Cardiac muscle cell (in vitro differentiated cells and primary cell): ENCODE measurements around the gene RASSF8. TPM values are rescaled to one million over a fixed set of nuclear protein-coding genes. Genes with fewer than 3 reads are reported as not detected.

Experiments
- DNase-seq, 2 donors: peaks; one replicate each; pipeline versions ENCODE4 v3.0.0 to v3.0.0-alpha.2; 2010 to 2017; ENCODE audit warnings: low read depth in 1 of 2, low spot score in 1 of 2
- H3K27ac ChIP-seq: fragments of 200-600 bp; sonication (generic); 2 replicates; pipeline ENCODE4 v1.5.1; 2016
- H3K27me3 ChIP-seq: fragments of 200-600 bp; sonication (generic); 2 replicates; pipeline ENCODE4 v1.6.0; 2016; ENCODE audit warnings: control low read depth
- H3K36me3 ChIP-seq: fragments of 200-600 bp; sonication (generic); 2 replicates; pipeline ENCODE4 v1.5.1; 2016; ENCODE audit warnings: control low read depth
- H3K4me1 ChIP-seq: fragments of 200-600 bp; sonication (generic); 2 replicates; pipeline ENCODE4 v1.8.1; 2017; ENCODE audit warnings: low read depth, mild to moderate bottlenecking, mixed run types
- H3K4me3 ChIP-seq: fragments of 200-600 bp; sonication (generic); 2 replicates; pipeline ENCODE4 v1.5.1; 2016; ENCODE audit warnings: mild to moderate bottlenecking
- H3K9me3 ChIP-seq: fragments of 200-600 bp; sonication (generic); 2 replicates; pipeline ENCODE4 v1.5.1; 2017; ENCODE audit warnings: low read depth, mild to moderate bottlenecking, control low read depth
- CTCF ChIP-seq: IDR thresholded peaks from 2 replicates; pipeline ENCODE4 v1.5.1; 2012; ENCODE audit warnings: low read depth, mild to moderate bottlenecking, low read length
- polyA plus RNA-seq: library from polyadenylated mRNA; unstranded; fragments of >200 nt; fragmentation: Nextera tagmentation; extraction: Ambion mirVana; gene quantifications from 2 replicates; pipeline ENCODE4 v1.2.1, GENCODE V29; 2016
- total RNA-seq: library from RNA; depleted of rRNA; stranded (reverse); fragments of >200 nt; gene quantifications from 2 replicates; pipeline ENCODE4 v1.2.3, GENCODE V29; 2016

Gene RASSF8
- total and polyA plus RNA-seq, 2 experiments from 2014 or later = 25.2 to 56.4 TPM

- Histone ChIP-seq H3K27ac (no peak overlapping the region), H3K9me3 (no peaks in the 10 kb centered on the region), H3K4me3 (no peak overlapping the region), H3K27me3 (no peaks in the 10 kb centered on the region), H3K4me1 (no peaks in the 10 kb centered on the region), H3K36me3 (peaks cover 5% of the 10 kb centered on the region)
- DNase-seq = no peak
- no peak for TF ChIP-seq CTCF
These were observed 107.0 kb downstream of the RASSF8 start for GRCh38 chr12:26065451-26065850.

- DNase-seq = no peak
- no peaks in the 10 kb centered on the region for H3K27me3 ChIP-seq
- H3K4me1 ChIP-seq = no peaks in the 10 kb centered on the region
- peaks cover 3% of the 10 kb centered on the region for H3K9me3 ChIP-seq
- H3K36me3 ChIP-seq = peaks cover 5% of the 10 kb centered on the region
- no peak overlapping the region for H3K27ac ChIP-seq
- TF ChIP-seq CTCF = no peak
- no peak overlapping the region for H3K4me3 ChIP-seq
These were observed 110.0 kb downstream of the RASSF8 start for GRCh38 chr12:26068503-26068902.

- Histone ChIP-seq H3K36me3 (peaks cover 5% of the 10 kb centered on the region), H3K9me3 (peaks cover 3% of the 10 kb centered on the region), H3K27ac (no peak overlapping the region), H3K4me1 (no peaks in the 10 kb centered on the region), H3K27me3 (no peaks in the 10 kb centered on the region), H3K4me3 (no peak overlapping the region)
- no peak for TF ChIP-seq CTCF
- DNase-seq = no peak
These were observed 111.3 kb downstream of the RASSF8 start for GRCh38 chr12:26069796-26070195.

GRCh38 chr12:26077915-26078702, 119.6 kb downstream of the RASSF8 start:
- Histone ChIP-seq H3K27me3 (no peaks in the 10 kb centered on the region), H3K36me3 (no peaks in the 10 kb centered on the region), H3K9me3 (no peaks in the 10 kb centered on the region), H3K27ac (no peak overlapping the region), H3K4me3 (no peak overlapping the region), H3K4me1 (no peaks in the 10 kb centered on the region)
- DNase-seq = peak in 1 of 2 donors; percentile 26
- no peak for TF ChIP-seq CTCF

- no peak for DNase-seq
- Histone ChIP-seq H3K4me3 (no peak overlapping the region), H3K4me1 (no peaks in the 10 kb centered on the region), H3K36me3 (no peaks in the 10 kb centered on the region), H3K27me3 (no peaks in the 10 kb centered on the region), H3K27ac (no peak overlapping the region), H3K9me3 (no peaks in the 10 kb centered on the region)
- no peak for TF ChIP-seq CTCF
These were observed 122.4 kb downstream of the RASSF8 start for GRCh38 chr12:26080911-26081310.
